Measurements from ENCODE around the gene HIPK2. TPM values are rescaled to one million over a fixed set of nuclear protein-coding genes. Genes with fewer than 3 reads are reported as not detected.

HIPK2 gene
- total RNA-seq, 1 donor from 2014 or later: 47.2 TPM

GRCh38 chr7:139571651-139572050 is 206.1 kb downstream of the HIPK2 start:
- Mint-ChIP-seq H3K36me3 (ENCODE audit: low read depth, unreplicated experiment) (peaks cover 26% of the 10 kb centered on the region), H3K27ac (ENCODE audit: unreplicated experiment) (no peak overlapping the region), H3K4me3 (ENCODE audit: unreplicated experiment) (no peak overlapping the region), H3K9me3 (ENCODE audit: unreplicated experiment) (no peaks in the 10 kb centered on the region), H3K4me1 (ENCODE audit: unreplicated experiment) (peaks cover 10% of the 10 kb centered on the region), H3K27me3 (ENCODE audit: unreplicated experiment) (peaks cover 2% of the 10 kb centered on the region)
- no peak for DNase-seq (ENCODE audit: low spot score)
- TF ChIP-seq CTCF (IDR thresholded peaks at IDR 0.05; ENCODE audit: unreplicated experiment): no peak

- H3K36me3 Mint-ChIP-seq (ENCODE audit: low read depth, unreplicated experiment): peaks cover 26% of the 10 kb centered on the region
- no peak overlapping the region for H3K27ac Mint-ChIP-seq (ENCODE audit: unreplicated experiment)
- TF ChIP-seq CTCF (IDR thresholded peaks at IDR 0.05; ENCODE audit: unreplicated experiment): no peak
- peaks cover 12% of the 10 kb centered on the region for H3K4me1 Mint-ChIP-seq (ENCODE audit: unreplicated experiment)
- DNase-seq (ENCODE audit: low spot score): no peak
- H3K4me3 Mint-ChIP-seq (ENCODE audit: unreplicated experiment): no peak overlapping the region
- peaks cover 2% of the 10 kb centered on the region for H3K27me3 Mint-ChIP-seq (ENCODE audit: unreplicated experiment)
- no peaks in the 10 kb centered on the region for H3K9me3 Mint-ChIP-seq (ENCODE audit: unreplicated experiment)
Observed at GRCh38 chr7:139571190-139571589, 206.6 kb downstream of the HIPK2 start.

GRCh38 chr7:139570626-139571025 is 207.2 kb downstream of the HIPK2 start:
- Mint-ChIP-seq H3K36me3 (ENCODE audit: low read depth, unreplicated experiment) (peaks cover 23% of the 10 kb centered on the region), H3K4me3 (ENCODE audit: unreplicated experiment) (no peak overlapping the region), H3K4me1 (ENCODE audit: unreplicated experiment) (peaks cover 15% of the 10 kb centered on the region), H3K27me3 (ENCODE audit: unreplicated experiment) (peaks cover 2% of the 10 kb centered on the region), H3K27ac (ENCODE audit: unreplicated experiment) (no peak overlapping the region), H3K9me3 (ENCODE audit: unreplicated experiment) (no peaks in the 10 kb centered on the region)
- TF ChIP-seq CTCF (IDR thresholded peaks at IDR 0.05; ENCODE audit: unreplicated experiment): no peak
- no peak for DNase-seq (ENCODE audit: low spot score)

- no peak overlapping the region for H3K27ac Mint-ChIP-seq (ENCODE audit: unreplicated experiment)
- peaks cover 2% of the 10 kb centered on the region for H3K27me3 Mint-ChIP-seq (ENCODE audit: unreplicated experiment)
- DNase-seq (ENCODE audit: low spot score): no peak
- peaks cover 18% of the 10 kb centered on the region for H3K4me1 Mint-ChIP-seq (ENCODE audit: unreplicated experiment)
- H3K9me3 Mint-ChIP-seq (ENCODE audit: unreplicated experiment): no peaks in the 10 kb centered on the region
- no peak overlapping the region for H3K4me3 Mint-ChIP-seq (ENCODE audit: unreplicated experiment)
- H3K36me3 Mint-ChIP-seq (ENCODE audit: low read depth, unreplicated experiment): peaks cover 18% of the 10 kb centered on the region
- TF ChIP-seq CTCF (IDR thresholded peaks at IDR 0.05; ENCODE audit: unreplicated experiment): no peak
Observed at GRCh38 chr7:139570119-139570518, 207.7 kb downstream of the HIPK2 start.

GRCh38 chr7:139568813-139569490 is 208.8 kb downstream of the HIPK2 start:
- peaks cover 2% of the 10 kb centered on the region for H3K27me3 Mint-ChIP-seq (ENCODE audit: unreplicated experiment)
- DNase-seq (ENCODE audit: low spot score): no peak
- H3K4me3 Mint-ChIP-seq (ENCODE audit: unreplicated experiment): no peak overlapping the region
- H3K4me1 Mint-ChIP-seq (ENCODE audit: unreplicated experiment): peaks cover 27% of the 10 kb centered on the region
- H3K27ac Mint-ChIP-seq (ENCODE audit: unreplicated experiment): no peak overlapping the region
- peaks cover 16% of the 10 kb centered on the region for H3K36me3 Mint-ChIP-seq (ENCODE audit: low read depth, unreplicated experiment)
- H3K9me3 Mint-ChIP-seq (ENCODE audit: unreplicated experiment): no peaks in the 10 kb centered on the region
- no peak for TF ChIP-seq CTCF (IDR thresholded peaks at IDR 0.05; ENCODE audit: unreplicated experiment)

All from endothelial cell (in vitro differentiated cells).